Testis (tissue), 2 donors: ENCODE results near the gene SCN11A.
A peak's percentile ranks its signal among the peaks of the same experiment; 100 is the strongest.

Experiments used
- POLR2A ChIP-seq: fragments of 450-650 bp; IDR thresholded peaks from one replicate; pipeline ENCODE4 v1.6.1; 2017; ENCODE audit warnings: antibody characterized with exemption, mild to moderate bottlenecking, moderate library complexity
- TF ChIP-seq, protein P1 (sequence below), 3 experiments: fragments of 450-650 bp in 2 of 3; fragments of 200-600 bp in 1 of 3; sonication (generic) in 1 of 3; IDR thresholded peaks; one replicate each; pipeline ENCODE4 v1.5.1; 2016 to 2019; ENCODE audit warnings: antibody characterized with exemption in 3 of 3, mild to moderate bottlenecking in 2 of 3, moderate library complexity in 1 of 3

DNA sequence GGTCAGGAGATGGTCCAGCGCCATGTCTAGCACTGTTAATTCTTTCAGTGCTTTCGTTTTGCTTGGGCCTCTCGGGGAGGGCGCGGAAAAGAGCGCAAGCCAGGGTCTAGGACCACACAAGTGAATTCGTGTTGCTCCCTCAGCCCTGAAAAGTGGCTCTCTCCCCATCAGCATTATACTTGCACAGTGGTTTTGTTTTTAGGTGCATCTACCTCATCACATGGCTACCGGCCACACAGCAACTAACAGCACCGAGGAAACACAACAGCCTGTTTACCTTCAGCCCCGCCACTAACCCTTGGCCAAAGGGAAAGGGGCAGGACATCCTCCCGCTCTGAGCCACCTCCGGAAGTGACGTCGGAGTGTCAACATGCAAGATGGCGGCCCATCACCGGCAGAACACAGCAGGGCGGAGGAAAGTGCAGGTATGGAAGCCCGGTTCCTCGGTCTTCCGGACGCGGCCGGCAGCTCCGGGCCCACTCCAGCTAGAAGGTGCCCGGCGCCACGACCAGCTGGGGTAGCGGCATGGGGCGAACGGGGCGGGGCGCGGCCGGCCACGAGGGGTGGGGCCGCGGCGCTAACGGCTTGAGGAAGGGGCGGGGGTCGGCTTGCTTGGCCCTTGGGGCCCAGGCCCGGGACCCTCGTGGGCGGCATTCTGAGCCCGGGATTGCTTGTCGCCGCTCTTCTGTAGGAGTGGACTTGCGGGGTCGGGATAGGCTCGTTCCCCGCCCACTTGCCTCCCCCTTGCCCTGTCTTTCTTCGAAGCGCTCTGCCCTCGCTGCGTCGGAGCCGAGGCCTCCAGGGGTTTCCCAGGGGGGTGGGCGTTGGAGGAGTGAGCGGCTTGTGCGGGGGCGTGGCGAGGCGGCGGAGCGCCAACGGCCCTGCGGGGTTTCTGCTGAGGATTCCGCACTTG, at the start of gene SCN11A, which contains the start of gene WDR48:
- TF ChIP-seq, protein P1, sequence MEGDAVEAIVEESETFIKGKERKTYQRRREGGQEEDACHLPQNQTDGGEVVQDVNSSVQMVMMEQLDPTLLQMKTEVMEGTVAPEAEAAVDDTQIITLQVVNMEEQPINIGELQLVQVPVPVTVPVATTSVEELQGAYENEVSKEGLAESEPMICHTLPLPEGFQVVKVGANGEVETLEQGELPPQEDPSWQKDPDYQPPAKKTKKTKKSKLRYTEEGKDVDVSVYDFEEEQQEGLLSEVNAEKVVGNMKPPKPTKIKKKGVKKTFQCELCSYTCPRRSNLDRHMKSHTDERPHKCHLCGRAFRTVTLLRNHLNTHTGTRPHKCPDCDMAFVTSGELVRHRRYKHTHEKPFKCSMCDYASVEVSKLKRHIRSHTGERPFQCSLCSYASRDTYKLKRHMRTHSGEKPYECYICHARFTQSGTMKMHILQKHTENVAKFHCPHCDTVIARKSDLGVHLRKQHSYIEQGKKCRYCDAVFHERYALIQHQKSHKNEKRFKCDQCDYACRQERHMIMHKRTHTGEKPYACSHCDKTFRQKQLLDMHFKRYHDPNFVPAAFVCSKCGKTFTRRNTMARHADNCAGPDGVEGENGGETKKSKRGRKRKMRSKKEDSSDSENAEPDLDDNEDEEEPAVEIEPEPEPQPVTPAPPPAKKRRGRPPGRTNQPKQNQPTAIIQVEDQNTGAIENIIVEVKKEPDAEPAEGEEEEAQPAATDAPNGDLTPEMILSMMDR (IDR thresholded peaks at IDR 0.05) = no peak
- peak; percentile 64 for TF ChIP-seq POLR2A
